ENCODE results near the gene MMP20.
A peak's percentile ranks its signal among the peaks of the same experiment; 100 is the strongest.

The MMP20 gene

GRCh38 chr11:102592634-102593581, 32.2 kb downstream of the MMP20 start:
- DNase-seq (ENCODE audit: low spot score) = peak; percentile 24

DNA sequence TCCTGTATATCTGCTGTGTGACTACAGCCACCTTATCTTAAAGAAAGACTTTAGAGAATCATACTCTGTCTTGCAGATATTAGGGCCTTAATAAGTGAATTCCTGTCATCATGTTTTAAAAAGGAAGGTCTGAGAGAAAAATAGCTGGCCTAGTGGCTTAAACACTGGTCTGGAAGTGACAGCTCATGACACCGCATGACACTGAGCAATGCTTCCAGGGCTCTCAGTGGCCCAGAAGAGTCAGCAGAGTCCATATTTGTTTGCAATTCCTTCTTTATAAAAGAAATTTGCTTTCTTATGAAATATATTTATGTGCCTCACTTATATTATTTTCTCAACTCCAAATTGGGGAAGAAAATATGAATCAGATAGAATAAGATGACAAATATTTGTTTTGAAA, 33.0 kb downstream of the MMP20 start:
- no peak for DNase-seq (ENCODE audit: low spot score)

GRCh38 chr11:102591160-102591718, 33.9 kb downstream of the MMP20 start:
- no peak for DNase-seq (ENCODE audit: low spot score)

- no peak for DNase-seq (ENCODE audit: low spot score)
These were observed 34.7 kb downstream of the MMP20 start for GRCh38 chr11:102590276-102591049.

DNA sequence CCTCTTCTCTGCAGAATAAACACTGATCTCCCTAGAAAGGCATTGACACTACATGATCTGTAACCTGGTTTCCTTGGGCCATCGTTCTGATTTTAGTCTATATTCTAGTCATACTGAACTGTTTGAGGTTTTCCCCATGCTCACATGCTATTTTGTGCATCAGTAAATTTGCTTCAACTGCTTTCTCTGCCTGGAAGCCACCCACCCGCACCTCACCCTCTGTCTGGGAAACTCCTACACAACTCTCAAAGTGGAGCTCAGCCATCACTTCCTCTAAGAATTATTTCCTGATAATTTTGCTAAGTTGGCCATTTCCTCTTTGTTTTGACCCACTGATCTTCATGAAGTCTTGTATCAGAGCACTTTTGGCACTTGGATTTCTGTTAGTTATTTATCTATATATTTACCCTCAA, 36.1 kb downstream of the MMP20 start:
- DNase-seq (ENCODE audit: low spot score) = no peak

DNA sequence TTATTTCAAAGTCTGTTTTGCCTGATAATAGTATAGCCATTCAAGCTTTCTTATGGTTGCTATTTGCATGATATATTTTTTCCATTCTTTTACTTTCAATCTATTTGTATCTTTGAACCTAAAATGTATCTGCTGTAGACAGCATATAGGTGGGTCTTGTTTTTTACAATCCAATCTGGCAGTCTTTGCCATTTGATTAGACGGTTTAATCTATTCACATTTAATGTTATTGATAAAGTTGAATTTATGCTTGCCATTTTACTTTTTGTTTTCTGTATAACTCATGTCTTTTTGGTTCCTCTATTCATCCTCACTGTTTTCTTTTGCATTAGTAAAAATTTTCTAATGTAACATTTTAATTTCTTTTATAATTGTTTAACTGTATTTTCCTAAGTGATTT, 37.4 kb downstream of the MMP20 start:
- DNase-seq (ENCODE audit: low spot score) = no peak

GRCh38 chr11:102583141-102583873, 41.8 kb downstream of the MMP20 start:
- no peak for DNase-seq (ENCODE audit: low spot score)

- no peak for DNase-seq (ENCODE audit: low spot score)
These were observed 43.0 kb downstream of the MMP20 start for GRCh38 chr11:102582140-102582539.

DNA sequence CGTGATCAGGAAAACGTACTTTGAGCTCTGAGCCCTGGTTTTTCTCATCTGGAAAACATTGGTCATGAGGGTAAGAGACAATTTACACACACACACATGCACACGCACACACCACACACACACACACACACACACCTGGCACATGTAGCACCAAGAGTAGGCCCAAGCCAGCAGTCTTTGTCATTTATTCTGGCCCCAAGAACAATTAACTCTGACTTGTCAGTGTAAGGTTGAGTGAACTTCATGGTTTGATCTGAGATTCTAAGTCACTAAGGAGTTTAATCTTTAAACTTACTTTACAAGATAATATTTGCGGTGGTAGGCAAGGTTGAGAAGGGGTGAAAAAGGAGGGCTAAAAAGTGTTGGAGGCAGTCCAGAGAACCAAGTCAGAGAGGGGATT, 44.1 kb downstream of the MMP20 start:
- DNase-seq (ENCODE audit: low spot score) = no peak

DNA sequence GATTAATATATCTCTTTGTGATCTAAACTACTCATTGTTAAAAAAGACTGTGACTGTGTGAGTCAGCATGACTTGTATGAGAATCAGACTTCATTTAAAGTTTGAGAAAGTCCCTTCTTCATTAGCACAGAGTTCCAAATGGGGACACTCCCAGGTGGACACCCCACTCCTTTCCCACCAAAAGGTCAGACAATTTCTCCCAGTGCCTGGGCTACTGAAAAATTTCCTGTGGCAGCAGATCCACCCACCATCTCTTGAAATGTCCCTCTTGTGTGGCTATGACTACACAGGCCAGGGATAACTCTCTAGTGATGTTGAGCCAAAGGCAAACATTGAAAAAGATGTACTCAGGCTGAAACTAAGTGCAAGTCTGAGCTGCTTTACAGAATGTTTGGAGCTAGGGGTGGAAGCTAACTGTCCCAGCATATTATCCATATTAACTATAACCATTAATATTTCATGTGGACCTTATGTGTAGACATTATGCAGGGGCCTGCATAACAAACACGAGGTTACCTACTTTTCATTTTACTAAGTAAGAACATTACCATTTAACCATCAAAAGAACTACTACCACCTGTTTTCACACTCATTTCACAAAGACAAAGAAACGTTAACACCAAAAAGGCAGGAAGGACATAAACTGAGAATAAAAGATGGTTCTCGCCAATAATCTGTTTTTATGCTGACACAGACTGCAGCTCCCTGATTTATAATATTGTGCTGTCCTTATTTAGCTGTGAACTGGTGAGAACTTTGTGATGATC, 44.8 kb downstream of the MMP20 start:
- peak; percentile 6 for DNase-seq (ENCODE audit: low spot score)

GRCh38 chr11:102577723-102578122, 47.4 kb downstream of the MMP20 start:
- DNase-seq (ENCODE audit: low spot score) = no peak

- DNase-seq (ENCODE audit: low spot score) = peak; percentile 35
These were observed 48.0 kb downstream of the MMP20 start for GRCh38 chr11:102577182-102577581.

DNA sequence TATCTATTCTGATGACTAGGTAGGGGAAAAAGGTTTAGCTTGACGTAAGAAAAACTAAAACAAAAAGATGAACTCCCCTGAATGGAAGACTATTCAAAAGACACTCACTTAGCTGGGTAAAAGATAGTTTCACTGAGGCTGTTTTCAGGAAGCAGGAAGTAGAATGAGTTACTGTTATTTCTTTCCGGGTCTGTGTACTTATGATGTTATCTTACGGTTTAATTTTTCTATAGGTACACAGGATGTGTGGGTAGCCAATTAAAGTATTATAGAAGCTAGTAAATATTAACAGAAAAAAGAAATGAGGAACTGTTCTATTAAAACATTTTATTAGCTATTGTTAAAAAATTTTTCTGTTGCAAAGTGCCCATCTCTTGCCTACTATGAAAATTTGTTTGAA, 48.8 kb downstream of the MMP20 start:
- DNase-seq (ENCODE audit: low spot score) = no peak

- DNase-seq (ENCODE audit: low spot score) = peak; percentile 12
These were observed 50.1 kb downstream of the MMP20 start for GRCh38 chr11:102575012-102575411.

- DNase-seq (ENCODE audit: low spot score) = no peak
These were observed 51.3 kb downstream of the MMP20 start for GRCh38 chr11:102573851-102574250.

GRCh38 chr11:102572554-102573220, 52.4 kb downstream of the MMP20 start:
- no peak for DNase-seq (ENCODE audit: low spot score)

DNA sequence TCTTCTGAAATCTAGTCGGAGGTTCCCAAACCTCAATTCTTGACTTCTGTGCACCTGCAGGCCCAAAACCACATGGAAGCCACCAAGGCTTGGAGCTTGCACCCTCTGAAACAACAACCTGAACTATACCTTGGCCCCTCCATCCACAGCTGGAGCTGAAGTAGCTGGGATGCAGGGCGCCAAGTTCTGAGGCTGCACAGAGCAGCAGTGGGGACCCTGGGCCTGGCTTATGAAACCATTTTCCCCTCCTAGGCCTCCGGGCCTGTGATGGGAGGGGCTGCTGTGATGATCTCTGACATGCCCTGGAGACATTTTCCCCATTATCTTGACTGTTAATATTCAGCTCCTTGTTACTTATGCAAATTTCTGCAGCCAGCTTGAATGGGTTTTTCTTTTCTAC, 56.3 kb downstream of the MMP20 start:
- no peak for DNase-seq (ENCODE audit: low spot score)

DNA sequence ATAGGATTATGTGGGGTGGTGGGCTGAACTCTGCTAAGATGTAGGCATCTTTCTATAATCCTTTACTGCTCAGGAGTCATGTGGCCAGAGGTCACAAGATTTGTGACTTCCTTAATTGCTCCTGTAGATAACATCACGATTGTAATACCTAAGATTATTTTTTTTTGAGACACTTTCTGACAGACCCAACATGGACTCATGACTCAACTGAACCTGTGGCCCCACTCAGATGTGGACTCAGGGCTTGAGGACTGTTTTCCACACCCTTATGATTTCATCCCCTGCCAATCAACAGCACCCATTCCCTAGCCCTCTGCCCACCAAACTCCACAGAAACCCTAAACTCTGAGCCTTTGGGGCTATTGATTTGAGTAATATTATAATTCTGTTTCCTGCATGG, 59.0 kb downstream of the MMP20 start:
- no peak for DNase-seq (ENCODE audit: low spot score)

GRCh38 chr11:102564110-102564509, 61.0 kb downstream of the MMP20 start:
- DNase-seq (ENCODE audit: low spot score) = peak; percentile 66

DNA sequence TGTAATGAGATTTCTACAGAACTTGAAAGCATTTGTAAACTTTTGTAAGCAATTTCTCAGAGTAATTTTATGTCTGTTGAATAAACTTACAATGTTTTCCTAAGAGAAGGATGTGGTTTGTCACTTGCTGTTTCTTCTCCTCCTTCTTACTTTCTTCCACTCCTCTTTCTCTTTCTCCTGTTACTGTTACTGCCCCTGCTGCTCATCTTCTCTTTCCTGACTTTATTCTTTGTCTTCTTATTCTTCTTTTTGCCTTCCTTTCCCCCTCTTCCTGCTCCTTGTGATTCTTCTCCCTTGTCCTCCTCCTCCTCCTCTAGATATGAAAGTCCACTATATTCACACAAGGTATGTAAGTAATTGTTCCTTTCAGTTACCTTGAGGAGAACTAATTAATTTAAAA, 63.5 kb downstream of the MMP20 start:
- no peak for DNase-seq (ENCODE audit: low spot score)

- DNase-seq (ENCODE audit: low spot score) = peak; percentile 63
These were observed 64.5 kb downstream of the MMP20 start for GRCh38 chr11:102560555-102561011.

All from AG08395 (cell line).